ENCODE results near the gene IGF1R.
A peak's percentile ranks its signal among the peaks of the same experiment; 100 is the strongest.

Gene IGF1R

GRCh38 chr15:98896002-98896721 is 247.8 kb downstream of the IGF1R start:
- DNase-seq: no peak

- DNase-seq: no peak
Measured at GRCh38 chr15:98896802-98897732, 248.7 kb downstream of the IGF1R start.

- DNase-seq: no peak
Measured at GRCh38 chr15:98898122-98898521, 249.8 kb downstream of the IGF1R start.

- DNase-seq: peak; percentile 87
Measured at GRCh38 chr15:98899272-98900021, 251.1 kb downstream of the IGF1R start.

GRCh38 chr15:98900356-98900755 is 252.0 kb downstream of the IGF1R start:
- no peak for DNase-seq

- no peak for DNase-seq
Measured at GRCh38 chr15:98901434-98902072, 253.2 kb downstream of the IGF1R start.

- DNase-seq: no peak
Measured at GRCh38 chr15:98902931-98903330, 254.6 kb downstream of the IGF1R start.

GRCh38 chr15:98903377-98904018 is 255.2 kb downstream of the IGF1R start:
- no peak for DNase-seq

GRCh38 chr15:98904544-98904943 is 256.2 kb downstream of the IGF1R start:
- DNase-seq: no peak

- DNase-seq: no peak
Measured at GRCh38 chr15:98905963-98906711, 257.8 kb downstream of the IGF1R start.

- DNase-seq: no peak
Measured at GRCh38 chr15:98906712-98907083, 258.4 kb downstream of the IGF1R start.

GRCh38 chr15:98907927-98908471 is 259.7 kb downstream of the IGF1R start:
- no peak for DNase-seq

- DNase-seq: no peak
Measured at GRCh38 chr15:98909968-98910885, 261.9 kb downstream of the IGF1R start.

- DNase-seq: no peak
Measured at GRCh38 chr15:98914626-98915025, 266.3 kb downstream of the IGF1R start.

GRCh38 chr15:98916826-98917225 is 268.5 kb downstream of the IGF1R start:
- DNase-seq: no peak

- DNase-seq: no peak
Measured at GRCh38 chr15:98917417-98917816, 269.1 kb downstream of the IGF1R start.

- DNase-seq: no peak
Measured at GRCh38 chr15:98920091-98920880, 271.9 kb downstream of the IGF1R start.

GRCh38 chr15:98923171-98923570 is 274.8 kb downstream of the IGF1R start:
- DNase-seq: no peak

- DNase-seq: no peak
Measured at GRCh38 chr15:98923579-98923978, 275.2 kb downstream of the IGF1R start.
